ENCODE data around the gene ASTN2.
"Not testable (repeated sequence)": the region's sequence is repeated elsewhere in the genome, so short reads cannot be mapped to it uniquely, and the experiment has no call there.

Gene ASTN2

GRCh38 chr9:116900007-116900367 is 514.9 kb downstream of the ASTN2 start:
- H3K9me3 ChIP-seq (ENCODE audit: control insufficient read depth, insufficient read depth, low read depth, low read length), result peaks cover 5% of the 10 kb centered on the region; the same call in 1 of the 2 replicates
- no peak overlapping the region for H3K9ac ChIP-seq (ENCODE audit: low read length)
- H3K4me1 ChIP-seq (ENCODE audit: control insufficient read depth, insufficient read depth, low read length), result no peaks in the 10 kb centered on the region; the same call in 1 of the 2 replicates
- no peak overlapping the region for H3K4me3 ChIP-seq (ENCODE audit: low read depth, low read length)
- H3K27me3 ChIP-seq (ENCODE audit: control insufficient read depth, insufficient read depth, low read length), result no peaks in the 10 kb centered on the region; the same call in 1 of the 2 replicates
- H3K27ac ChIP-seq (ENCODE audit: low read depth, low read length), result no peak overlapping the region
- H3K36me3 ChIP-seq (ENCODE audit: control insufficient read depth, insufficient read depth, low read length), result no peaks in the 10 kb centered on the region

- H3K27ac ChIP-seq (ENCODE audit: low read depth, low read length), result no peak overlapping the region
- H3K9me3 ChIP-seq (ENCODE audit: control insufficient read depth, insufficient read depth, low read depth, low read length), result peaks cover 5% of the 10 kb centered on the region; the same call in 1 of the 2 replicates
- no peak overlapping the region for H3K4me3 ChIP-seq (ENCODE audit: low read depth, low read length)
- H3K4me1 ChIP-seq (ENCODE audit: control insufficient read depth, insufficient read depth, low read length), result no peaks in the 10 kb centered on the region; the same call in 1 of the 2 replicates
- H3K36me3 ChIP-seq (ENCODE audit: control insufficient read depth, insufficient read depth, low read length), result no peaks in the 10 kb centered on the region
- no peaks in the 10 kb centered on the region; the same call in 1 of the 2 replicates for H3K27me3 ChIP-seq (ENCODE audit: control insufficient read depth, insufficient read depth, low read length)
- H3K9ac ChIP-seq (ENCODE audit: low read length), result no peak overlapping the region
These were observed 515.4 kb downstream of the ASTN2 start for GRCh38 chr9:116899337-116900006.

GRCh38 chr9:116898131-116898530 is 516.7 kb downstream of the ASTN2 start:
- H3K9me3 ChIP-seq (ENCODE audit: control insufficient read depth, insufficient read depth, low read depth, low read length); H3K36me3 ChIP-seq (ENCODE audit: control insufficient read depth, insufficient read depth, low read length); H3K4me3 ChIP-seq (ENCODE audit: low read depth, low read length); H3K4me1 ChIP-seq (ENCODE audit: control insufficient read depth, insufficient read depth, low read length); H3K27ac ChIP-seq (ENCODE audit: low read depth, low read length); H3K27me3 ChIP-seq (ENCODE audit: control insufficient read depth, insufficient read depth, low read length); H3K9ac ChIP-seq (ENCODE audit: low read length): not testable (repeated sequence)

GRCh38 chr9:116897201-116897600 is 517.7 kb downstream of the ASTN2 start:
- no peaks in the 10 kb centered on the region for H3K36me3 ChIP-seq (ENCODE audit: control insufficient read depth, insufficient read depth, low read length)
- H3K27me3 ChIP-seq (ENCODE audit: control insufficient read depth, insufficient read depth, low read length), result no peaks in the 10 kb centered on the region
- H3K4me1 ChIP-seq (ENCODE audit: control insufficient read depth, insufficient read depth, low read length), result peaks cover 5% of the 10 kb centered on the region; the same call in 1 of the 2 replicates
- H3K4me3 ChIP-seq (ENCODE audit: low read depth, low read length), result no peak overlapping the region
- peaks cover 5% of the 10 kb centered on the region; the same call in 1 of the 2 replicates for H3K9me3 ChIP-seq (ENCODE audit: control insufficient read depth, insufficient read depth, low read depth, low read length)
- H3K9ac ChIP-seq (ENCODE audit: low read length), result no peak overlapping the region
- H3K27ac ChIP-seq (ENCODE audit: low read depth, low read length), result no peak overlapping the region

GRCh38 chr9:116895961-116896360 is 518.9 kb downstream of the ASTN2 start:
- no peaks in the 10 kb centered on the region for H3K36me3 ChIP-seq (ENCODE audit: control insufficient read depth, insufficient read depth, low read length)
- no peak overlapping the region for H3K9ac ChIP-seq (ENCODE audit: low read length)
- peaks cover 5% of the 10 kb centered on the region; the same call in 1 of the 2 replicates for H3K9me3 ChIP-seq (ENCODE audit: control insufficient read depth, insufficient read depth, low read depth, low read length)
- H3K27me3 ChIP-seq (ENCODE audit: control insufficient read depth, insufficient read depth, low read length), result no peaks in the 10 kb centered on the region
- no peak overlapping the region for H3K4me3 ChIP-seq (ENCODE audit: low read depth, low read length)
- no peak overlapping the region for H3K27ac ChIP-seq (ENCODE audit: low read depth, low read length)
- H3K4me1 ChIP-seq (ENCODE audit: control insufficient read depth, insufficient read depth, low read length), result peaks cover 5% of the 10 kb centered on the region; the same call in 1 of the 2 replicates

GRCh38 chr9:116891424-116891823 is 523.4 kb downstream of the ASTN2 start:
- H3K4me3 ChIP-seq (ENCODE audit: low read depth, low read length), result no peak overlapping the region
- H3K9ac ChIP-seq (ENCODE audit: low read length), result no peak overlapping the region
- H3K27ac ChIP-seq (ENCODE audit: low read depth, low read length), result no peak overlapping the region
- no peaks in the 10 kb centered on the region for H3K27me3 ChIP-seq (ENCODE audit: control insufficient read depth, insufficient read depth, low read length)
- no peaks in the 10 kb centered on the region for H3K9me3 ChIP-seq (ENCODE audit: control insufficient read depth, insufficient read depth, low read depth, low read length)
- peaks cover 5% of the 10 kb centered on the region; the same call in 1 of the 2 replicates for H3K4me1 ChIP-seq (ENCODE audit: control insufficient read depth, insufficient read depth, low read length)
- H3K36me3 ChIP-seq (ENCODE audit: control insufficient read depth, insufficient read depth, low read length), result no peaks in the 10 kb centered on the region

GRCh38 chr9:116888476-116888875 is 526.4 kb downstream of the ASTN2 start:
- not testable (repeated sequence) for H3K4me1 ChIP-seq (ENCODE audit: control insufficient read depth, insufficient read depth, low read length); H3K9ac ChIP-seq (ENCODE audit: low read length); H3K27me3 ChIP-seq (ENCODE audit: control insufficient read depth, insufficient read depth, low read length); H3K4me3 ChIP-seq (ENCODE audit: low read depth, low read length); H3K36me3 ChIP-seq (ENCODE audit: control insufficient read depth, insufficient read depth, low read length); H3K27ac ChIP-seq (ENCODE audit: low read depth, low read length); H3K9me3 ChIP-seq (ENCODE audit: control insufficient read depth, insufficient read depth, low read depth, low read length)

- no peak overlapping the region for H3K4me3 ChIP-seq (ENCODE audit: low read depth, low read length)
- no peak overlapping the region for H3K9ac ChIP-seq (ENCODE audit: low read length)
- no peak overlapping the region for H3K27ac ChIP-seq (ENCODE audit: low read depth, low read length)
- H3K36me3 ChIP-seq (ENCODE audit: control insufficient read depth, insufficient read depth, low read length), result no peaks in the 10 kb centered on the region
- no peaks in the 10 kb centered on the region for H3K9me3 ChIP-seq (ENCODE audit: control insufficient read depth, insufficient read depth, low read depth, low read length)
- H3K27me3 ChIP-seq (ENCODE audit: control insufficient read depth, insufficient read depth, low read length), result no peaks in the 10 kb centered on the region
- no peaks in the 10 kb centered on the region for H3K4me1 ChIP-seq (ENCODE audit: control insufficient read depth, insufficient read depth, low read length)
These were observed 526.8 kb downstream of the ASTN2 start for GRCh38 chr9:116888066-116888465.

- Histone ChIP-seq H3K27me3 (ENCODE audit: control insufficient read depth, insufficient read depth, low read length) (no peaks in the 10 kb centered on the region), H3K4me1 (ENCODE audit: control insufficient read depth, insufficient read depth, low read length) (no peaks in the 10 kb centered on the region), H3K9me3 (ENCODE audit: control insufficient read depth, insufficient read depth, low read depth, low read length) (0 out of 2 replicates have a peak, but pooled peaks cover 2% of the 10 kb centered on the region), H3K27ac (ENCODE audit: low read depth, low read length) (no peak overlapping the region), H3K4me3 (ENCODE audit: low read depth, low read length) (no peak overlapping the region), H3K9ac (ENCODE audit: low read length) (no peak overlapping the region), H3K36me3 (ENCODE audit: control insufficient read depth, insufficient read depth, low read length) (no peaks in the 10 kb centered on the region)
These were observed 531.2 kb downstream of the ASTN2 start for GRCh38 chr9:116883676-116884075.

- H3K27me3 ChIP-seq (ENCODE audit: control insufficient read depth, insufficient read depth, low read length), result no peaks in the 10 kb centered on the region
- H3K9me3 ChIP-seq (ENCODE audit: control insufficient read depth, insufficient read depth, low read depth, low read length), result peaks cover 27% of the 10 kb centered on the region
- no peak overlapping the region for H3K9ac ChIP-seq (ENCODE audit: low read length)
- H3K27ac ChIP-seq (ENCODE audit: low read depth, low read length), result no peak overlapping the region
- H3K36me3 ChIP-seq (ENCODE audit: control insufficient read depth, insufficient read depth, low read length), result no peaks in the 10 kb centered on the region
- no peak overlapping the region for H3K4me3 ChIP-seq (ENCODE audit: low read depth, low read length)
- H3K4me1 ChIP-seq (ENCODE audit: control insufficient read depth, insufficient read depth, low read length), result no peaks in the 10 kb centered on the region
These were observed 537.8 kb downstream of the ASTN2 start for GRCh38 chr9:116877072-116877471.

GRCh38 chr9:116875576-116875975 is 539.3 kb downstream of the ASTN2 start:
- no peaks in the 10 kb centered on the region for H3K36me3 ChIP-seq (ENCODE audit: control insufficient read depth, insufficient read depth, low read length)
- H3K9ac ChIP-seq (ENCODE audit: low read length), result no peak overlapping the region
- H3K9me3 ChIP-seq (ENCODE audit: control insufficient read depth, insufficient read depth, low read depth, low read length), result peaks cover 27% of the 10 kb centered on the region

More at GRCh38 chr9:116875576-116875975, 539.3 kb downstream of the ASTN2 start:
- Histone ChIP-seq H3K27ac (ENCODE audit: low read depth, low read length) (no peak overlapping the region), H3K4me1 (ENCODE audit: control insufficient read depth, insufficient read depth, low read length) (peaks cover 2% of the 10 kb centered on the region), H3K27me3 (ENCODE audit: control insufficient read depth, insufficient read depth, low read length) (no peaks in the 10 kb centered on the region), H3K4me3 (ENCODE audit: low read depth, low read length) (no peak overlapping the region)

Data from HUES6 (cell line).